Smooth muscle cell (in vitro differentiated cells): ENCODE data around the gene EVL. TPM values are rescaled to one million over a fixed set of nuclear protein-coding genes. Genes with fewer than 3 reads are reported as not detected.

ENCODE experiments used
- DNase-seq: peaks from one replicate; lab custom pipeline; 2025; ENCODE audit not compliant: unreplicated experiment; lab: John Stamatoyannopoulos, UW
- H2AFZ ChIP-seq: fragments of 200-600 bp; sonication (generic); 2 replicates; pipeline ENCODE4 v1.6.0; 2016; ENCODE audit warnings: antibody characterized with exemption, low read depth, mild to moderate bottlenecking
- H3F3A ChIP-seq: fragments of 200-600 bp; sonication (generic); 2 replicates; pipeline ENCODE4 v1.6.0; 2017; ENCODE audit warnings: antibody characterized with exemption, low read depth
- H3K27ac ChIP-seq: fragments of 200-600 bp; sonication (generic); 2 replicates; pipeline ENCODE4 v1.5.1; 2016; ENCODE audit warnings: low read depth, mild to moderate bottlenecking
- H3K27me3 ChIP-seq: fragments of 200-600 bp; sonication (generic); 2 replicates; pipeline ENCODE4 v1.6.1; 2016; ENCODE audit warnings: low read depth, mild to moderate bottlenecking
- H3K36me3 ChIP-seq: fragments of 200-600 bp; sonication (generic); 2 replicates; pipeline ENCODE4 v1.5.1; 2016; ENCODE audit warnings: low read depth
- H3K4me1 ChIP-seq: fragments of 200-600 bp; sonication (generic); 2 replicates; pipeline ENCODE4 v1.5.1; 2016; ENCODE audit warnings: low read depth
- H3K4me2 ChIP-seq: fragments of 200-600 bp; sonication (generic); 2 replicates; pipeline ENCODE4 v1.6.0; 2016; ENCODE audit warnings: mild to moderate bottlenecking
- H3K4me3 ChIP-seq: fragments of 200-600 bp; sonication (generic); 2 replicates; pipeline ENCODE4 v1.5.1; 2016; ENCODE audit warnings: mild to moderate bottlenecking
- H3K79me2 ChIP-seq: fragments of 200-600 bp; sonication (generic); 2 replicates; pipeline ENCODE4 v1.6.0; 2016; ENCODE audit warnings: low read depth, mild to moderate bottlenecking
- H3K9ac ChIP-seq: fragments of 200-600 bp; sonication (generic); 2 replicates; pipeline ENCODE4 v1.6.0; 2016; ENCODE audit warnings: low read depth
- H3K9me3 ChIP-seq: fragments of 200-600 bp; sonication (generic); replicated peaks from 2 replicates; pipeline ENCODE4 v1.5.1; 2016; ENCODE audit warnings: low read depth
- H4K20me1 ChIP-seq: fragments of 200-600 bp; sonication (generic); 2 replicates; pipeline ENCODE4 v1.6.0; 2016; ENCODE audit warnings: low read depth
- CTCF ChIP-seq: fragments of 200-600 bp; sonication (generic); IDR thresholded peaks from 2 replicates; pipeline ENCODE4 v1.5.1; 2017; ENCODE audit warnings: borderline replicate concordance, mild to moderate bottlenecking, antibody characterized with exemption; ENCODE audit not compliant: insufficient read depth, poor library complexity, severe bottlenecking
- WGBS: methylation state at CpG from one replicate; pipeline ENCODE4 v1.1.7; 2016; ENCODE audit warnings: low lambda C conversion rate; 5-methylcytosine and 5-hydroxymethylcytosine counted together
- polyA plus RNA-seq: library from polyadenylated mRNA; unstranded; fragments of >200 nt; fragmentation: Nextera tagmentation; extraction: Ambion mirVana; gene quantifications from 2 replicates; pipeline ENCODE4 v1.2.1, GENCODE V29; 2016
- total RNA-seq: library from RNA; depleted of rRNA; stranded (reverse); fragments of >200 nt; gene quantifications from 2 replicates; pipeline ENCODE4 v1.2.3, GENCODE V29; 2014

The EVL gene
- total and polyA plus RNA-seq, 2 experiments from 2014 or later, result 19.5 to 26.3 TPM

DNA sequence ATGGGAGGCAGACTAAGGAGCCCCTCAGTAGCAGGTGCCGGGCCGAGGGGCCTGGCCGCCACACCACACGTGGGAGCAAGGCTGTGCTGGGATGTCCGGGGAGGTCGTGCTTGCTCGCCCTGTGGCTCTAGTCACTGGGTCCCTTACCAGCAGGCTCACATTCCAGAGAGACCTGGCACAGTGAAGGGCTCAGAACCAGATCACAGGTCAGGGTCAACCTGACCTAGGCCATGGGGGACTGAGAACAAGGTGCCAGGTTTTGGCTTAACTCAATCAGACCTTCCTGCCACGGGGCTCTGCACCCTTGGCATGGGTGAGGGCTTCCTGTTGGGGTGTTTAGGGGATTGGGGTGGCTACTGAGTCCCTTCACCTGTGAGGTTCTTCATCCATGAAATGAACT lies 72.0 kb downstream of the EVL start:
- H3K9me3 ChIP-seq, result no peaks in the 10 kb centered on the region
- no peaks in the 10 kb centered on the region for H3K27me3 ChIP-seq
- no peak overlapping the region for H2AFZ ChIP-seq
- H4K20me1 ChIP-seq, result no peaks in the 10 kb centered on the region
- H3F3A ChIP-seq, result no peaks in the 10 kb centered on the region
- no peak for DNase-seq
- H3K27ac ChIP-seq, result no peak overlapping the region
- WGBS, result 91% methylated on average over 8 of the region's 8 CpGs
- no peaks in the 10 kb centered on the region for H3K4me1 ChIP-seq
- no peaks in the 10 kb centered on the region for H3K79me2 ChIP-seq
- no peak overlapping the region for H3K4me3 ChIP-seq
- H3K9ac ChIP-seq, result no peak overlapping the region
- no peak for TF ChIP-seq CTCF
- H3K4me2 ChIP-seq, result no peak overlapping the region
- no peaks in the 10 kb centered on the region for H3K36me3 ChIP-seq

- H3K4me2 ChIP-seq, result no peak overlapping the region
- DNase-seq, result no peak
- no peaks in the 10 kb centered on the region for H3F3A ChIP-seq
- TF ChIP-seq CTCF, result no peak
- 93% methylated on average over 8 of the region's 8 CpGs for WGBS
- H3K36me3 ChIP-seq, result no peaks in the 10 kb centered on the region
- H3K4me1 ChIP-seq, result no peaks in the 10 kb centered on the region
- no peaks in the 10 kb centered on the region for H3K9me3 ChIP-seq
- H3K9ac ChIP-seq, result no peak overlapping the region
- H3K27ac ChIP-seq, result no peak overlapping the region
- no peak overlapping the region for H2AFZ ChIP-seq
- H3K27me3 ChIP-seq, result no peaks in the 10 kb centered on the region
- H3K4me3 ChIP-seq, result no peak overlapping the region
- no peaks in the 10 kb centered on the region for H3K79me2 ChIP-seq
- no peaks in the 10 kb centered on the region for H4K20me1 ChIP-seq
Observed at GRCh38 chr14:100138082-100138787, 73.0 kb downstream of the EVL start.

DNA sequence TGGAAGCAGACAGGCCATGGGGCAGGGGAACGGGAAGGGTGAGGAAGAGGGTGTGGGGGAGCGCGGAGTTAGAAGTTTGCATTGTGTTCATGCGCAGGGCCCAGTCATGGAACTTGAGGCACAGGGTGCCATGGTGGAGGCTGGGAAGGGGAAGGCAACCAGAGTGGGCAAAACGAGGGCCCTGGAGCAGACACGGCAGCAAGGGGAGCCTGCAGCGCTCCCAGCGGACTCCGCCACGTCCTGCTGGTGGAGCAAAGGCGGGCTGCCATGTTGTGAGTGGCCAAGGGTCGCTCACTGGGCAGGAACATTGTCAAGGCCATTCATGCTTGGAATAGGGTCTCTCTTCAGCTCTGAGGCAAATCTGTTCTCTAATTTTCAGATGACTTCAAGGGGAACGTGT lies 73.7 kb downstream of the EVL start:
- Histone ChIP-seq H3K9me3 (no peaks in the 10 kb centered on the region), H3K79me2 (no peaks in the 10 kb centered on the region), H3F3A (no peaks in the 10 kb centered on the region), H4K20me1 (no peaks in the 10 kb centered on the region), H3K27me3 (no peaks in the 10 kb centered on the region), H3K36me3 (no peaks in the 10 kb centered on the region), H3K9ac (no peak overlapping the region), H3K4me3 (no peak overlapping the region), H3K4me1 (no peaks in the 10 kb centered on the region), H3K27ac (no peak overlapping the region), H2AFZ (no peak overlapping the region), H3K4me2 (no peak overlapping the region)
- no peak for DNase-seq
- TF ChIP-seq CTCF, result no peak
- over 99% methylated on average over 13 of the region's 13 CpGs for WGBS
